ENCODE data around the gene RNF169.

- TF ChIP-seq CTCF (IDR thresholded peaks at IDR 0.05; ENCODE audit: control extremely low read depth in 1 of 3, insufficient read depth in 1 of 3, low read depth in 1 of 3, low read length in 3 of 3): no peak
- no peak for TF ChIP-seq CHD2 (IDR thresholded peaks at IDR 0.05; ENCODE audit: low read length)
- no peak for TF ChIP-seq ATF3 (IDR thresholded peaks at IDR 0.05; ENCODE audit: insufficient read depth, low read depth, low read length)
- TF ChIP-seq TAF1 (IDR thresholded peaks at IDR 0.05; ENCODE audit: low read depth, low read length): no peak
- TF ChIP-seq POLR2A (IDR thresholded peaks at IDR 0.05; ENCODE audit: control extremely low read depth in 1 of 2, low read depth in 2 of 2, low read length in 2 of 2): no peak
- no peak for TF ChIP-seq MAX (IDR thresholded peaks at IDR 0.05)
- TF ChIP-seq NRF1 (IDR thresholded peaks at IDR 0.05; ENCODE audit: low read depth, low read length): no peak
Observed at GRCh38 chr11:74846770-74847169, 98.1 kb downstream of the RNF169 start.

All from H1 (cell line).